MM.1S (cell line): Measurements from ENCODE around the gene FARP2.

Experiments used
- DNase-seq: peaks from one replicate; pipeline ENCODE4 v3.0.0-alpha.2; 2015
- H2AFZ ChIP-seq: fragments of 300-600 bp; sonication (generic); 2 replicates; pipeline ENCODE4 v1.6.0; 2016; ENCODE audit warnings: antibody characterized with exemption, low read length
- H3F3A ChIP-seq: fragments of 300-600 bp; sonication (generic); 2 replicates; pipeline ENCODE4 v1.6.1; 2016; ENCODE audit warnings: mild to moderate bottlenecking, antibody characterized with exemption, low read length, moderate library complexity, mixed read lengths; ENCODE audit not compliant: insufficient read depth
- H3K27ac ChIP-seq: fragments of 300-600 bp; sonication (generic); 2 replicates; pipeline ENCODE4 v1.5.1; 2016; ENCODE audit warnings: mild to moderate bottlenecking, low read length
- H3K27me3 ChIP-seq: fragments of 300-600 bp; sonication (generic); replicated peaks from 2 replicates; pipeline ENCODE4 v1.6.0; 2016; ENCODE audit warnings: low read length; ENCODE audit not compliant: insufficient read depth
- H3K36me3 ChIP-seq: fragments of 300-600 bp; sonication (generic); replicated peaks from 2 replicates; pipeline ENCODE4 v1.6.1; 2016; ENCODE audit warnings: mild to moderate bottlenecking, low read length, mixed read lengths; ENCODE audit not compliant: insufficient read depth
- H3K4me1 ChIP-seq: fragments of 300-600 bp; sonication (generic); 2 replicates; pipeline ENCODE4 v1.6.1; 2016; ENCODE audit warnings: low read length, mixed read lengths
- H3K4me2 ChIP-seq: fragments of 300-600 bp; sonication (generic); 2 replicates; pipeline ENCODE4 v1.6.0; 2016; ENCODE audit warnings: low read depth, low read length
- H3K4me3 ChIP-seq: fragments of 300-600 bp; sonication (generic); 2 replicates; pipeline ENCODE4 v1.5.1; 2016; ENCODE audit warnings: low read length, mixed read lengths
- H3K79me2 ChIP-seq: fragments of 300-600 bp; sonication (generic); 2 replicates; pipeline ENCODE4 v1.6.1; 2016; ENCODE audit warnings: mixed run types, low read length, mixed read lengths
- H3K9ac ChIP-seq: fragments of 300-600 bp; sonication (generic); 2 replicates; pipeline ENCODE4 v1.6.1; 2016; ENCODE audit warnings: low read length, mixed read lengths
- H3K9me2 ChIP-seq: fragments of 300-600 bp; sonication (generic); replicated peaks from 2 replicates; pipeline ENCODE4 v1.6.1; 2016; ENCODE audit warnings: mild to moderate bottlenecking, low read length, mixed read lengths; ENCODE audit not compliant: insufficient read depth
- H3K9me3 ChIP-seq: fragments of 300-600 bp; sonication (generic); replicated peaks from 2 replicates; pipeline ENCODE4 v1.6.1; 2016; ENCODE audit warnings: mild to moderate bottlenecking, low read length, mixed read lengths; ENCODE audit not compliant: insufficient read depth
- H4K20me1 ChIP-seq: fragments of 300-600 bp; sonication (generic); 2 replicates; pipeline ENCODE4 v1.6.1; 2016; ENCODE audit warnings: mild to moderate bottlenecking, low read length, moderate library complexity, mixed read lengths; ENCODE audit not compliant: insufficient read depth
- CTCF ChIP-seq: fragments of 300-600 bp; sonication (generic); IDR thresholded peaks from 2 replicates; pipeline ENCODE4 v1.5.1; 2016; ENCODE audit warnings: antibody characterized with exemption, low read length, mixed read lengths
- EZH2 ChIP-seq: fragments of 300-600 bp; sonication (generic); optimal IDR thresholded peaks from 2 replicates; pipeline ENCODE3; 2017; ENCODE audit warnings: low read depth, mild to moderate bottlenecking, antibody characterized with exemption, low read length, mixed read lengths
- EZH2phosphoT487 ChIP-seq: fragments of 300-600 bp; sonication (generic); IDR thresholded peaks from 2 replicates; pipeline ENCODE4 v1.6.1; 2018; ENCODE audit warnings: antibody characterized with exemption, low read length

FARP2 gene

GRCh38 chr2:241506793-241507429 lies 150.8 kb downstream of the FARP2 start:
- no peaks in the 10 kb centered on the region for H3F3A ChIP-seq
- H2AFZ ChIP-seq: no peak overlapping the region
- DNase-seq: no peak
- H3K9me2 ChIP-seq: no peaks in the 10 kb centered on the region
- no peak for TF ChIP-seq EZH2phosphoT487
- no peak for TF ChIP-seq EZH2
- TF ChIP-seq CTCF: no peak
- peak overlapping the region; percentile 74; the same call in 1 of the 2 replicates for H3K4me2 ChIP-seq
- H3K4me1 ChIP-seq: peaks cover 5% of the 10 kb centered on the region
- H3K27me3 ChIP-seq: peaks cover 22% of the 10 kb centered on the region
- no peaks in the 10 kb centered on the region for H3K9me3 ChIP-seq
- H3K79me2 ChIP-seq: peaks cover 16% of the 10 kb centered on the region; the same call in 1 of the 2 replicates
- H3K36me3 ChIP-seq: no peaks in the 10 kb centered on the region
- no peaks in the 10 kb centered on the region for H4K20me1 ChIP-seq
- H3K9ac ChIP-seq: no peak overlapping the region
- no peak overlapping the region for H3K4me3 ChIP-seq
- H3K27ac ChIP-seq: no peak overlapping the region

GRCh38 chr2:241507430-241508239 lies 151.6 kb downstream of the FARP2 start:
- H3K4me3 ChIP-seq: peak overlapping the region; percentile 69
- H3K9me3 ChIP-seq: no peaks in the 10 kb centered on the region
- peak overlapping the region; percentile 33; the same call in 1 of the 2 replicates for H3K9ac ChIP-seq
- no peaks in the 10 kb centered on the region for H4K20me1 ChIP-seq
- H3K27ac ChIP-seq: no peak overlapping the region
- no peaks in the 10 kb centered on the region for H3F3A ChIP-seq
- TF ChIP-seq EZH2 (no peak), EZH2phosphoT487 (no peak), CTCF (0 out of 2 replicates have a peak, but pooled peaks have one; percentile 4)
- peak; percentile 21 for DNase-seq
- peaks cover 16% of the 10 kb centered on the region; the same call in 1 of the 2 replicates for H3K79me2 ChIP-seq
- peaks cover 5% of the 10 kb centered on the region for H3K4me1 ChIP-seq
- no peaks in the 10 kb centered on the region for H3K9me2 ChIP-seq
- no peaks in the 10 kb centered on the region for H3K36me3 ChIP-seq
- H2AFZ ChIP-seq: 0 out of 2 replicates have a peak overlapping the region, but pooled peaks have one; percentile 45
- H3K4me2 ChIP-seq: peak overlapping the region; percentile 74
- H3K27me3 ChIP-seq: peaks cover 29% of the 10 kb centered on the region

DNA sequence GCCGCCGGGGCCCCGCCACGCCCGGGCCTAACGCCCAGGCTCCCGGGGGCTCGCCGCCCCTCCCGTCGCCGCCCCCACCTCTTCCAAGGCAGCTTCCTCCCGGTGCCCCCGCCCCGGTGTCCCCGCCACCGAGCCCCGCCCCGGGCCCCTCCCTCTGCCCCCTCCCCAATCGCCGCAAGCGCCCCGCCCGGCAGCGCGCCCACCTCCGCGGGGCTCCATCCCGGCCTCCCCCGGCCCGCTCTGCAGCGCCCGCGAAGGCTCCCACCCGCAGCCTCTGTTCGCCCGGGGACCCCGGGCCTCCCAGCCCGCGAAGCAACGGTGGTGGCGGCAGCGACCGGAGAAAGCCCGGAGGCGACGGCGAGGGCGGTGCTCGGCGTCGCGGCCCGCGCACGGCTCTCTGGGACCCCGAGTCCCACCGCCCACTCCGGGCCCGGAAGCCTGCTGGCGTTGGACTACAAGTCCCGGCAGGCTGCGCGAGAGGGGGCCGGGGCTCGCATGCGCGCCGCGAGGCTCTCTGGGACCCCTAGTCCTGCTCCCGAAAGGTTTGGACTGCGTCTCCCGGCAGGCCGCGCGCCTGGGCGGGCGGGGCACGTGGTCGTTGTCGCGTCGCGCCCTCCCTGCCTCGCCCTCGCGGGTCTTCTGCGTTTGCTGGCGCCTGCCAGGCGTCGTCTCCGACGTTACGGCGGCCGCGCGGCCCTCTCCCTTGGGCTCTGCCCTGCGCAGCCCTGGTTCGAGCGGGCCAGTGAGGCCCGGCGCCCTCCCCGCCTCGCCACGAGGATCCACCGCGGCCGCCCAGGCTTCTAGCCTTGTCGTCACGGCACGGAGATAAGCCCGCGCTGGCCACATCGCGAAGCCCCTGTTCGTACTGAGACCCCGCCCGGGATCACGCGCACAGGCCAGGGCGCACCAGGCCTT lies 152.4 kb downstream of the FARP2 start, which contains the start of gene STK25:
Gene STK25 (minus strand): TSS at position 345 of the 915 bp plus-strand sequence. CDS start 549 bp downstream, outside the sequence.
- Histone ChIP-seq H3F3A (no peaks in the 10 kb centered on the region), H3K4me3 (peak within 1 kb of the TSS; percentile 69), H3K27ac (no peak within 1 kb of the TSS), H3K27me3 (peaks cover 30% of the 10 kb centered on the region), H3K4me2 (peak within 1 kb of the TSS; percentile 91), H3K79me2 (peaks cover 16% of the 10 kb centered on the region; the same call in 1 of the 2 replicates), H3K36me3 (no peaks in the 10 kb centered on the region), H3K9ac (peak within 1 kb of the TSS; percentile 33; the same call in 1 of the 2 replicates), H2AFZ (peak within 1 kb of the TSS; percentile 96), H3K9me2 (no peaks in the 10 kb centered on the region), H3K4me1 (peaks cover 5% of the 10 kb centered on the region), H3K9me3 (no peaks in the 10 kb centered on the region), H4K20me1 (no peaks in the 10 kb centered on the region)
- DNase-seq: peak; percentile 97
- TF ChIP-seq CTCF: no peak
- TF ChIP-seq EZH2phosphoT487: no peak
